H1 (cell line): ENCODE data around the gene SMIM41. TPM values are rescaled to one million over a fixed set of nuclear protein-coding genes. Genes with fewer than 3 reads are reported as not detected.
A peak's percentile ranks its signal among the peaks of the same experiment; 100 is the strongest.

Experiments used
- CTCF ChIA-PET: fragments of 300-600 bp; sonication (Branson Sonifier 250); formaldehyde crosslinking; loops from one replicate; lab custom pipeline; 2021; ENCODE audit not compliant: partially characterized antibody; lab: Charles Lee
- POLR2A ChIA-PET: fragments of 300-600 bp; sonication (Branson Sonifier 250); formaldehyde crosslinking; loops from one replicate; lab custom pipeline; 2021; ENCODE audit warnings: inconsistent platforms; ENCODE audit not compliant: partially characterized antibody; lab: Charles Lee
- DNase-seq, 2 experiments: peaks; one replicate each; pipeline versions ENCODE4 v3.0.0 to v3.0.0-alpha.2; 2010 to 2022; ENCODE audit warnings: low spot score in 2 of 2, low read depth in 1 of 2, mixed read lengths in 1 of 2
- FAIRE-seq: peaks from 2 replicates; lab custom pipeline; 2011; peaks lifted over from hg19 to GRCh38; lab: Jason Lieb, UNC
- H2AFZ ChIP-seq: 2 replicates; pipeline ENCODE4 v1.8.1; 2012; ENCODE audit warnings: low read length, inconsistent platforms
- H2AK5ac ChIP-seq: 2 replicates; pipeline ENCODE4 v1.6.1; 2013; ENCODE audit warnings: low read depth, low read length
- H2BK120ac ChIP-seq: replicated peaks from 2 replicates; pipeline ENCODE3; 2013; ENCODE audit warnings: low read depth, low read length, inconsistent platforms
- H2BK12ac ChIP-seq: 2 replicates; pipeline ENCODE4 v1.6.1; 2013; ENCODE audit warnings: low read depth, low read length
- H2BK15ac ChIP-seq: 2 replicates; pipeline ENCODE4 v1.6.1; 2013; ENCODE audit warnings: low read length
- H2BK20ac ChIP-seq: 2 replicates; pipeline ENCODE4 v1.6.1; 2013; ENCODE audit warnings: low read length
- H2BK5ac ChIP-seq: 2 replicates; pipeline ENCODE4 v1.6.1; 2013; ENCODE audit warnings: low read depth, low read length
- H3K14ac ChIP-seq: 2 replicates; pipeline ENCODE4 v1.6.1; 2013; ENCODE audit warnings: inconsistent platforms; ENCODE audit not compliant: insufficient read length
- H3K18ac ChIP-seq: 2 replicates; pipeline ENCODE4 v1.6.1; 2013; ENCODE audit warnings: low read length; ENCODE audit errors: extremely low read depth
- H3K23ac ChIP-seq: 2 replicates; pipeline ENCODE4 v1.6.1; 2013; ENCODE audit warnings: inconsistent platforms; ENCODE audit not compliant: insufficient read length
- H3K23me2 ChIP-seq: 2 replicates; pipeline ENCODE4 v1.6.1; 2013; ENCODE audit warnings: low read depth, low read length
- H3K27ac ChIP-seq: 2 replicates; pipeline ENCODE4 v1.6.1; 2011; ENCODE audit warnings: low read depth, low read length, inconsistent platforms
- H3K27me3 ChIP-seq, 4 experiments: replicated peaks in 1 of 4; 1 replicate in 1 of 4; 2 replicates in 3 of 4; pipeline versions ENCODE4 v1.6.1 to v1.8.1; 2011 to 2013; ENCODE audit warnings: low read length in 3 of 4, mild to moderate bottlenecking in 3 of 4, inconsistent platforms in 2 of 4, mixed read lengths in 2 of 4, moderate library complexity in 1 of 4; ENCODE audit not compliant: control insufficient read depth in 3 of 4, insufficient read depth in 3 of 4; ENCODE audit errors: extremely low read depth in 1 of 4
- H3K36me3 ChIP-seq, 4 experiments: 2 replicates each; pipeline versions ENCODE4 v1.6.1 to v1.8.1; 2011 to 2013; ENCODE audit warnings: mild to moderate bottlenecking in 4 of 4, low read length in 3 of 4, moderate library complexity in 2 of 4, control low read depth in 1 of 4, inconsistent platforms in 1 of 4; ENCODE audit not compliant: insufficient read depth in 4 of 4, control insufficient read depth in 2 of 4
- H3K4ac ChIP-seq: replicated peaks from 2 replicates; pipeline ENCODE3; 2013; ENCODE audit warnings: low read length, low read depth, mixed read lengths, inconsistent platforms; ENCODE audit not compliant: insufficient read length
- H3K4me1 ChIP-seq, 4 experiments: replicated peaks in 1 of 4; 1 replicate in 1 of 4; 2 replicates in 3 of 4; pipeline versions ENCODE4 v1.6.1 to v1.8.1; 2011 to 2013; ENCODE audit warnings: low read length in 3 of 4, inconsistent platforms in 2 of 4, mixed read lengths in 1 of 4; ENCODE audit not compliant: insufficient read depth in 4 of 4, control insufficient read depth in 3 of 4
- H3K4me2 ChIP-seq, 2 experiments: 2 replicates each; pipeline versions ENCODE4 v1.6.1 to v1.8.1; 2011 to 2013; ENCODE audit warnings: low read depth in 2 of 2, low read length in 2 of 2, control low read depth in 1 of 2, inconsistent platforms in 1 of 2, mild to moderate bottlenecking in 1 of 2; ENCODE audit not compliant: insufficient read depth in 1 of 2
- H3K4me3 ChIP-seq, 4 experiments: fragments of 200-600, 300-600 bp in 1 of 4; sonication (generic), shearing (Covaris generic), sonication (Bioruptor Twin) in 1 of 4; 2 replicates each; pipeline versions ENCODE4 v1.5.1 to v1.8.1; 2011 to 2016; ENCODE audit warnings: low read length in 4 of 4, low read depth in 3 of 4, control low read depth in 2 of 4, inconsistent platforms in 2 of 4, mild to moderate bottlenecking in 2 of 4, mixed read lengths in 1 of 4, moderate library complexity in 1 of 4; ENCODE audit not compliant: insufficient read depth in 2 of 4; ENCODE audit errors: extremely low read depth in 1 of 4
- H3K56ac ChIP-seq: replicated peaks from 2 replicates; pipeline ENCODE3; 2013; ENCODE audit warnings: low read depth, mild to moderate bottlenecking, mixed read lengths, low read length, inconsistent platforms; ENCODE audit not compliant: insufficient read length
- H3K79me1 ChIP-seq: 2 replicates; pipeline ENCODE4 v1.6.1; 2013; ENCODE audit warnings: low read depth, low read length, control low read depth
- H3K79me2 ChIP-seq, 2 experiments: 2 replicates each; pipeline versions ENCODE4 v1.6.1 to v1.8.1; 2012 to 2013; ENCODE audit warnings: low read length in 2 of 2, mild to moderate bottlenecking in 2 of 2, inconsistent platforms in 1 of 2; ENCODE audit not compliant: insufficient read depth in 2 of 2, control insufficient read depth in 1 of 2
- H3K9ac ChIP-seq, 4 experiments: replicated peaks in 1 of 4; 1 replicate in 1 of 4; 2 replicates in 3 of 4; pipeline versions ENCODE4 v1.6.1 to v1.8.1; 2011 to 2013; ENCODE audit warnings: low read depth in 3 of 4, low read length in 3 of 4, control low read depth in 2 of 4, mild to moderate bottlenecking in 2 of 4, moderate library complexity in 2 of 4, inconsistent platforms in 1 of 4; ENCODE audit errors: extremely low read depth in 1 of 4
- H3K9me3 ChIP-seq, 2 experiments: 2 replicates each; pipeline versions ENCODE4 v1.6.1 to v1.8.1; 2012 to 2013; ENCODE audit warnings: mild to moderate bottlenecking in 2 of 2, moderate library complexity in 2 of 2, control low read depth in 1 of 2, inconsistent platforms in 1 of 2, low read depth in 1 of 2, low read length in 1 of 2, mixed read lengths in 1 of 2; ENCODE audit not compliant: insufficient read depth in 2 of 2
- H4K20me1 ChIP-seq, 2 experiments: replicated peaks in 1 of 2; 2 replicates each; pipeline versions ENCODE3 to v1.8.1; 2011 to 2013; ENCODE audit warnings: inconsistent platforms in 2 of 2, low read length in 2 of 2, mild to moderate bottlenecking in 1 of 2; ENCODE audit not compliant: insufficient read depth in 2 of 2, control insufficient read depth in 1 of 2
- H4K5ac ChIP-seq: 2 replicates; pipeline ENCODE4 v1.6.1; 2013; ENCODE audit warnings: low read length, low read depth, mixed read lengths, inconsistent platforms; ENCODE audit not compliant: insufficient read length
- H4K8ac ChIP-seq: 2 replicates; pipeline ENCODE4 v1.8.0; 2013; ENCODE audit warnings: mild to moderate bottlenecking, moderate library complexity, low read length, inconsistent platforms; ENCODE audit not compliant: insufficient read depth; ENCODE audit errors: extremely low read depth
- H4K91ac ChIP-seq: replicated peaks from 2 replicates; pipeline ENCODE3; 2013; ENCODE audit warnings: low read length, mixed read lengths, inconsistent platforms; ENCODE audit not compliant: insufficient read length
- ATF2 ChIP-seq: IDR thresholded peaks from 2 replicates; pipeline ENCODE4 v1.6.1; 2012; ENCODE audit warnings: low read length, inconsistent platforms
- EP300 ChIP-seq, 2 experiments: IDR thresholded peaks; 1 replicate in 1 of 2; 2 replicates in 1 of 2; pipeline ENCODE4 v1.6.1; 2011 to 2012; ENCODE audit warnings: low read depth in 2 of 2, low read length in 2 of 2, mild to moderate bottlenecking in 2 of 2, borderline replicate concordance in 1 of 2, inconsistent platforms in 1 of 2, moderate library complexity in 1 of 2
- KDM4A ChIP-seq: IDR thresholded peaks from one replicate; pipeline ENCODE4 v1.7.1; 2012; ENCODE audit warnings: low read depth, mild to moderate bottlenecking, moderate library complexity, low read length, inconsistent platforms; ENCODE audit not compliant: severe bottlenecking
- WGBS, 2 experiments: shearing (Covaris generic) in 1 of 2; methylation state at CpG; one replicate each; pipeline versions ENCODE4 v1.1.6 to v1.1.7; 2013 to 2015; ENCODE audit warnings: low lambda C conversion rate in 2 of 2, mixed read lengths in 2 of 2, inconsistent platforms in 1 of 2, low coverage in 1 of 2, missing lambda C conversion rate in 1 of 2; ENCODE audit not compliant: insufficient replicate concordance in 2 of 2, insufficient coverage in 1 of 2, insufficient read length in 1 of 2; ENCODE audit errors: extremely low coverage in 1 of 2, missing lambda C conversion rate in 1 of 2; 5-methylcytosine and 5-hydroxymethylcytosine counted together
- polyA plus RNA-seq, 7 experiments: library from polyadenylated mRNA; depleted of rRNA in 3 of 7; stranded (reverse) in 5 of 7; unstranded in 2 of 7; fragments of >200 nt in 5 of 7; fragments of 200-250 nt in 2 of 7; gene quantifications; 1 replicate in 5 of 7; 2 replicates in 1 of 7; 4 replicates in 1 of 7; pipeline versions ENCODE4 v1.2.1 to v1.2.3, GENCODE V29; 2011 to 2013; ENCODE audit warnings: missing spikeins in 2 of 7, mixed read lengths in 2 of 7
- total RNA-seq: library from RNA; stranded (reverse); fragmentation: NEBNext Ultra II Directional; extraction: Animal tissue kit (Norgen Biotek cat#: 25700); gene quantifications from 2 replicates; pipeline ENCODE4 v1.2.1, GENCODE V29; 2021

The SMIM41 gene
- total and polyA plus RNA-seq, 2 of the 8 experiments (the other 6 are each of a cell fraction or from before 2014, with no cell fraction given) = 0.28 to 0.98 TPM

GRCh38 chr12:52080403-52081251 lies 1.1 kb downstream of the SMIM41 start:
- Histone ChIP-seq H4K20me1 (peaks cover 3 to 15% of the 10 kb centered on the region in 2 experiments), H2AK5ac (no peak overlapping the region), H3K4me2 (peak overlapping the region; percentile 55 to 67; a peak in 3 of 4 replicates), H3K79me1 (peaks cover under 1% of the 10 kb centered on the region; the same call in 1 of the 2 replicates), H3K27ac (no peak overlapping the region), H2BK20ac (no peak overlapping the region), H3K23me2 (peaks cover 8% of the 10 kb centered on the region; the same call in 1 of the 2 replicates), H2BK15ac (no peak overlapping the region), H3K56ac (no peak overlapping the region), H3K9ac (no peak overlapping the region), H4K5ac (no peak overlapping the region), H2BK5ac (no peak overlapping the region), H2BK12ac (no peak overlapping the region), H3K4me1 (peaks cover 5 to 37% (median 14%) of the 10 kb centered on the region in 4 experiments; a peak in 6 of 7 replicates), H3K4me3 (peak overlapping the region in 1 of 4 experiments; percentile 56; a peak in 3 of 8 replicates), H3K79me2 (peaks cover 0 to 2% of the 10 kb centered on the region in 2 experiments; a peak in 1 of 4 replicates), H3K9me3 (no peaks in the 10 kb centered on the region), H3K14ac (no peak overlapping the region), H3K18ac (no peak overlapping the region; the same call in none of the 2 replicates), H4K91ac (no peak overlapping the region), H2AFZ (no peak overlapping the region), H4K8ac (no peak overlapping the region), H3K27me3 (peaks cover 0 to 14% (median 1%) of the 10 kb centered on the region in 4 experiments; a peak in 5 of 7 replicates), H2BK120ac (no peak overlapping the region), H3K4ac (no peak overlapping the region), H3K36me3 (peaks cover 6 to 20% (median 12%) of the 10 kb centered on the region in 4 experiments; a peak in 7 of 8 replicates), H3K23ac (no peak overlapping the region)
- CTCF ChIA-PET = interaction anchor here (0.7 to 34.1 kb wide), 22 partner anchors 8 to 257 kb away, joined by 3 to 1022 read pairs (median 7); partner anchors contain the start of genes ATG101 and NR4A1
- 80% methylated on average over 5 of the region's 10 CpGs; no CpG with 5 or more reads in 1 of the 2 experiments for WGBS, 2 experiments
- POLR2A ChIA-PET = interaction anchor here (0.7 to 7.7 kb wide), 17 partner anchors 8 to 77 kb away, joined by 3 to 82 read pairs (median 6); partner anchors contain the start of genes ATG101 and NR4A1
- DNase-seq = no peak
- no peak for FAIRE-seq
- no peak for TF ChIP-seq ATF2
- TF ChIP-seq KDM4A = no peak
- TF ChIP-seq EP300 (IDR thresholded peaks at IDR 0.05; ENCODE audit: borderline replicate concordance in 1 of 2, low read depth in 2 of 2, low read length in 2 of 2) = no peak
